GM21528 (cell line): ENCODE results near the gene TPSB2.
"Not testable (repeated sequence)": the region's sequence is repeated elsewhere in the genome, so short reads cannot be mapped to it uniquely, and the experiment has no call there.

Experiments
- ATAC-seq: cut with Tn5 transposase; IDR thresholded peaks from one replicate; pipeline ENCODE4 v1.9.1; 2021; ENCODE audit warnings: mild to moderate bottlenecking, moderate library complexity; ENCODE audit not compliant: unreplicated experiment, low FRiP score

TPSB2 gene

GRCh38 chr16:1189455-1189854 lies 40.5 kb downstream of the TPSB2 start:
- no peak for ATAC-seq

- ATAC-seq, result no peak
Observed at GRCh38 chr16:1188432-1189189, 41.4 kb downstream of the TPSB2 start.

GRCh38 chr16:1185460-1186207 lies 44.4 kb downstream of the TPSB2 start:
- not testable (repeated sequence) for ATAC-seq

- no peak for ATAC-seq
Observed at GRCh38 chr16:1184980-1185379, 45.0 kb downstream of the TPSB2 start.

GRCh38 chr16:1184156-1184868 lies 45.7 kb downstream of the TPSB2 start:
- ATAC-seq, result no peak

GRCh38 chr16:1182950-1183907 lies 46.8 kb downstream of the TPSB2 start:
- no peak for ATAC-seq

- ATAC-seq, result no peak
Observed at GRCh38 chr16:1182316-1182671, 47.7 kb downstream of the TPSB2 start.

GRCh38 chr16:1181404-1182315 lies 48.3 kb downstream of the TPSB2 start:
- ATAC-seq, result no peak

- no peak for ATAC-seq
Observed at GRCh38 chr16:1180549-1181403, 49.2 kb downstream of the TPSB2 start.
